GM12873 (cell line): ENCODE data around the gene INTS11.
A peak's percentile ranks its signal among the peaks of the same experiment; 100 is the strongest.

Experiments used
- TF ChIP-seq, protein P1 (sequence below): IDR thresholded peaks from 2 replicates; pipeline ENCODE4 v1.5.1; 2012; ENCODE audit warnings: low read depth, mild to moderate bottlenecking, moderate library complexity, low read length, control low read depth; ENCODE audit not compliant: insufficient read depth; ENCODE audit errors: missing control alignments

The INTS11 gene

GRCh38 chr1:1283821-1284220 is 40.6 kb downstream of the INTS11 start:
- TF ChIP-seq, protein P1, sequence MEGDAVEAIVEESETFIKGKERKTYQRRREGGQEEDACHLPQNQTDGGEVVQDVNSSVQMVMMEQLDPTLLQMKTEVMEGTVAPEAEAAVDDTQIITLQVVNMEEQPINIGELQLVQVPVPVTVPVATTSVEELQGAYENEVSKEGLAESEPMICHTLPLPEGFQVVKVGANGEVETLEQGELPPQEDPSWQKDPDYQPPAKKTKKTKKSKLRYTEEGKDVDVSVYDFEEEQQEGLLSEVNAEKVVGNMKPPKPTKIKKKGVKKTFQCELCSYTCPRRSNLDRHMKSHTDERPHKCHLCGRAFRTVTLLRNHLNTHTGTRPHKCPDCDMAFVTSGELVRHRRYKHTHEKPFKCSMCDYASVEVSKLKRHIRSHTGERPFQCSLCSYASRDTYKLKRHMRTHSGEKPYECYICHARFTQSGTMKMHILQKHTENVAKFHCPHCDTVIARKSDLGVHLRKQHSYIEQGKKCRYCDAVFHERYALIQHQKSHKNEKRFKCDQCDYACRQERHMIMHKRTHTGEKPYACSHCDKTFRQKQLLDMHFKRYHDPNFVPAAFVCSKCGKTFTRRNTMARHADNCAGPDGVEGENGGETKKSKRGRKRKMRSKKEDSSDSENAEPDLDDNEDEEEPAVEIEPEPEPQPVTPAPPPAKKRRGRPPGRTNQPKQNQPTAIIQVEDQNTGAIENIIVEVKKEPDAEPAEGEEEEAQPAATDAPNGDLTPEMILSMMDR, result peak; percentile 3

DNA sequence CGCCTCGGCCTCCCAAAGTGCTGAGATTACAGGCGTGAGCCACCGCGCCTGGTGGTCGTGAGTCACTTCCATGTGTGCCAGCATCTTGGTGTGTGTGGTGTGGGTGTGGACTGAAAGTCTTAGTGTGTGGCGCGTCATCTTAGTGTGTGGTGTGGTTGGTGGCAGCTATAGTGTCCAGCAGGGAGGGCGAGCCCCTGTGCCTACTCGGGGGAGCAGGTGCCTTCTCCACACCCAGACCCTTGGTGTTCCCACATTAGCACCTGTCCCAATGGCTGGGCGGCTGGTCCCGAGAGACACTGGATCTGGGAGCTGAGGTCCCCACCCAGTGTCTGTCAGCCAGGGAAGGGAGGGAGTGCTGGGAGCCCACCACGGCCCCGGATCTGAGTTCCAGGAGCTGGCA is 41.5 kb downstream of the INTS11 start:
- TF ChIP-seq, protein P1, result no peak

DNA sequence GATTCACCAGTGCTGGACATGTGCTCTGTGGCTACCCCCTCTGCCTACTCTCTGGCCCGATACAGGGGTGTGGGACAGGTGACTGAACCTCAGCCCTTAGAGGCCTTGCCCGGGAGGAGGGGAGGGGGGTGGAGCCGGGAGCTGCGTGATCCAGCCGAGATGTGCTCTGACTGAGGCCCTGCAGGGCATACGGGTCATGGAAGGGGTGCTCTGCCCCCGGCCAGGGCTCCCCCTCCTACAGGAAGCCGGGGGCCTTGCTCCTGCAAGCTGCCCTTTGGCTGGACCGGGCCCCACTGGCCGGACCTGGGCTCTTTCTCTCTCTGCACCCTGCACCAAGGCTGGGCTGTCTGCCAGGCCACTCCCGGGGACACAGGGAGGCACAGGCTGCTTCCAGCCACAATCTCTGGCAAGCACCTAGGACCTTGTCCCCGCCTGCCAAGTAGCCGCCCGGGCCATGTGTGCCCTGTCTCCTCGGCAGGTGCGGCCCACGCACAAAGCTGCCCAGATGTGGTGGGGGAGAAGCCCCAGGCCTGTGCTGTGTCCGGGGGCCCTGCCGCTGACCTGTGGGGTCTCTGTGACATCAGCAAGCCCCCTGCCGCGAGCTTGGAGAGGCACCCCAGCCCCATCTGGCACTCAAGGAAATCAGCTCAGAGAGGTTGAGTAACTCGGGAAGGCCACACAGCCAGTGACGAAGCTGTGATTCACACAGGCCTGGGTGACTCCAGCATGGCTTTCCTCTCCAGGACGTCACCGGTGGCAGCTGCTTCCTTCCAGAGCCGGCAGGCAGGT is 42.7 kb downstream of the INTS11 start:
- TF ChIP-seq, protein P1, result no peak

GRCh38 chr1:1280782-1281481 is 43.5 kb downstream of the INTS11 start:
- TF ChIP-seq, protein P1, result no peak

DNA sequence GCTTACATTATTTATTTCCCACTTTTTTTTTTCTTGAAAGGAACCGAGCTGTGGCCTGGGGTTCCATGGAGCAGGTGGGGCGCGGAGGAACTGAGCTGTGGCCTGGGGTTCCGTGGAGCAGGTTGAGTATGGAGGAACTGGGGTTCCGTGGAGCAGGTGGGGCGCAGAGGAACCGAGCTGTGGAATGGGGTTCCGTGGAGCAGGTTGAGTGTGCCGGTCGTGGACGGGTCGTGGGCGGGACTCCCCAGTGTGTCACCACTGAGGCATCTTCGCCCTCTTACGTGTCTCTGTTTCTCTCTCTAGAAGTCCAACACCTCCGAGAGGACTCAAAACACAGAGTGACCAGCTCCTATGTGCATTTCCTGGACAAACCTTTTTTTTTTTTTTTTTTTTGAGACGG is 45.4 kb downstream of the INTS11 start:
- TF ChIP-seq, protein P1, result no peak

- TF ChIP-seq, protein P1, result no peak
Measured at GRCh38 chr1:1278620-1279019, 45.8 kb downstream of the INTS11 start.

GRCh38 chr1:1275836-1276235 is 48.6 kb downstream of the INTS11 start:
- TF ChIP-seq, protein P1, result no peak
